HepG2 (cell line): ENCODE data around the gene SLC29A1. TPM values are rescaled to one million over a fixed set of nuclear protein-coding genes. Genes with fewer than 3 reads are reported as not detected.

Experiments used
- ATAC-seq: fragments of 200-7000 bp; cut with Tn5 transposase; 3 replicates; pipeline ENCODE4 v1.9.1; 2020; ENCODE audit warnings: mild to moderate bottlenecking, moderate library complexity
- BruUV-seq: library from RNA; stranded (reverse); fragments of 400-500 nt; replicated peaks from 2 replicates; lab custom pipeline; 2021; lab: Mats Ljungman, UMichigan
- CTCF ChIA-PET: fragments of 300-600 bp; formaldehyde crosslinking; extraction: SDS; loops from one replicate; lab custom pipeline; 2021; ENCODE audit warnings: low total read pairs, inconsistent platforms, low intra/inter-chr PET ratio; lab: Yijun Ruan, JAX
- POLR2A ChIA-PET: fragments of 350-600 bp; sonication (Branson Sonifier 250); formaldehyde crosslinking; loops from one replicate; lab custom pipeline; 2020; ENCODE audit warnings: antibody characterized with exemption, inconsistent platforms; lab: Yijun Ruan, JAX
- DNase-seq: peaks from one replicate; pipeline ENCODE4 v3.0.0-alpha.2; 2015; ENCODE audit warnings: low spot score
- FAIRE-seq: peaks from 3 replicates; lab custom pipeline; 2011; peaks lifted over from hg19 to GRCh38; lab: Jason Lieb, UNC
- H2AFZ ChIP-seq: one replicate; pipeline ENCODE4 v1.6.1; 2011; ENCODE audit warnings: low read length, inconsistent platforms
- H3K27ac ChIP-seq: fragments of 300-600 bp; 3 replicates; pipeline ENCODE4 v1.8.0; 2011; ENCODE audit warnings: mixed run types, mild to moderate bottlenecking, mixed read lengths, low read length, inconsistent platforms; ENCODE audit not compliant: insufficient read depth; ENCODE audit errors: extremely low read length
- H3K27me3 ChIP-seq, 2 experiments: fragments of 200-600 bp in 1 of 2; 2 replicates in 1 of 2; 3 replicates in 1 of 2; pipeline versions ENCODE4 v1.6.0 to v1.8.0; 2011; ENCODE audit warnings: low read length in 2 of 2, mild to moderate bottlenecking in 2 of 2, moderate library complexity in 2 of 2, inconsistent platforms in 1 of 2; ENCODE audit not compliant: insufficient read depth in 2 of 2, control insufficient read depth in 1 of 2
- H3K36me3 ChIP-seq, 2 experiments: fragments of 200-600 bp in 1 of 2; replicated peaks in 1 of 2; 2 replicates in 1 of 2; 3 replicates in 1 of 2; pipeline versions ENCODE4 v1.5.1 to v1.8.0; 2011; ENCODE audit warnings: low read length in 2 of 2, inconsistent platforms in 1 of 2; ENCODE audit not compliant: insufficient read depth in 2 of 2, control insufficient read depth in 1 of 2
- H3K4me1 ChIP-seq: 2 replicates; pipeline ENCODE4 v1.5.1; 2012; ENCODE audit warnings: low read length, inconsistent platforms; ENCODE audit not compliant: insufficient read depth
- H3K4me2 ChIP-seq: 2 replicates; pipeline ENCODE4 v1.6.0; 2011; ENCODE audit warnings: low read depth, low read length, inconsistent platforms
- H3K4me3 ChIP-seq, 3 experiments: fragments of 200-600 bp in 1 of 3; sonication (generic), shearing (Covaris generic) in 1 of 3; replicated peaks in 1 of 3; 2 replicates each; pipeline ENCODE4 v1.5.1; 2011 to 2016; ENCODE audit warnings: low read length in 3 of 3, inconsistent platforms in 2 of 3, low read depth in 2 of 3, mild to moderate bottlenecking in 2 of 3, control low read depth in 1 of 3, mixed read lengths in 1 of 3; ENCODE audit not compliant: insufficient read depth in 1 of 3
- H3K79me2 ChIP-seq: one replicate; pipeline ENCODE4 v1.6.1; 2011; ENCODE audit warnings: low read length, inconsistent platforms; ENCODE audit not compliant: insufficient read depth
- H3K9ac ChIP-seq: 2 replicates; pipeline ENCODE4 v1.6.0; 2011; ENCODE audit warnings: mild to moderate bottlenecking, low read depth, low read length, inconsistent platforms; ENCODE audit not compliant: insufficient read depth
- H3K9me3 ChIP-seq: 2 replicates; pipeline ENCODE4 v1.5.1; 2012; ENCODE audit warnings: mild to moderate bottlenecking, low read length
- H4K20me1 ChIP-seq: 2 replicates; pipeline ENCODE4 v1.6.0; 2011; ENCODE audit warnings: inconsistent platforms, mild to moderate bottlenecking, low read length, moderate library complexity; ENCODE audit not compliant: insufficient read depth
- BCL6 ChIP-seq: IDR thresholded peaks from 2 replicates; pipeline ENCODE4 v1.6.1; 2016; ENCODE audit warnings: missing genetic modification reagents, missing compliant biosample characterization
- DNMT1 ChIP-seq: sonication (generic); formaldehyde crosslinking; IDR thresholded peaks from 2 replicates; pipeline ENCODE4 v1.5.1; 2020; ENCODE audit warnings: mild to moderate bottlenecking, missing genetic modification reagents
- HNF4G ChIP-seq, 2 experiments: sonication (generic) in 1 of 2; formaldehyde crosslinking in 1 of 2; IDR thresholded peaks; 2 replicates each; pipeline versions ENCODE4 v1.4.0 to v1.6.1; 2011 to 2020; ENCODE audit warnings: borderline replicate concordance in 2 of 2, low read depth in 2 of 2, mild to moderate bottlenecking in 2 of 2, low read length in 1 of 2, missing genetic modification reagents in 1 of 2, moderate library complexity in 1 of 2
- SETDB1 ChIP-seq: sonication (generic); formaldehyde crosslinking; IDR thresholded peaks from 2 replicates; pipeline ENCODE4 v1.5.1; 2020; ENCODE audit warnings: missing genetic modification reagents, mild to moderate bottlenecking, borderline replicate concordance
- ZNF367 ChIP-seq: sonication (generic); formaldehyde crosslinking; IDR thresholded peaks from 2 replicates; pipeline ENCODE4 v1.4.0; 2020; ENCODE audit warnings: missing genetic modification reagents, borderline replicate concordance
- ZNF430 ChIP-seq: sonication (generic); formaldehyde crosslinking; IDR thresholded peaks from 2 replicates; pipeline ENCODE4 v1.9.0; 2021; ENCODE audit warnings: mild to moderate bottlenecking, missing genetic modification reagents
- ZNF510 ChIP-seq: sonication (generic); formaldehyde crosslinking; IDR thresholded peaks from 2 replicates; pipeline ENCODE4 v1.4.0; 2020; ENCODE audit warnings: low read depth, mild to moderate bottlenecking, missing genetic modification reagents
- ZNF776 ChIP-seq: sonication (generic); formaldehyde crosslinking; IDR thresholded peaks from 2 replicates; pipeline ENCODE4 v1.4.0; 2020; ENCODE audit warnings: mild to moderate bottlenecking, missing genetic modification reagents
- WGBS: methylation state at CpG from one replicate; pipeline ENCODE4 v1.1.6; 2017; ENCODE audit warnings: low lambda C conversion rate; 5-methylcytosine and 5-hydroxymethylcytosine counted together
- in situ Hi-C: cut with HindIII; loops from 2 replicates; pipeline ENCODE4 v1.10.0; 2017; ENCODE audit warnings: low pct_unique_long_range_greater_than_20kb; ENCODE audit not compliant: extremely low pct_ligation_motif_present
- intact Hi-C: fragments of 100-400 bp; cut with micrococcal nuclease; formaldehyde crosslinking; loops from one replicate; pipeline ENCODE4 v1.10.0; 2022; ENCODE audit not compliant: unreplicated experiment
- polyA plus RNA-seq, 8 experiments: library from polyadenylated mRNA; depleted of rRNA in 3 of 8; stranded (reverse) in 7 of 8; unstranded in 1 of 8; fragments of >200 nt; fragmentation: Illumina TruSeq in 4 of 8; extraction: Trizol in 4 of 8; gene quantifications; 2 replicates each; pipeline versions ENCODE4 v1.2.1 to v1.2.3, GENCODE V29; 2011 to 2016; ENCODE audit warnings: low read depth in 4 of 8, missing spikeins in 1 of 8, mixed read lengths in 1 of 8; ENCODE audit not compliant: insufficient read depth in 1 of 8
- total RNA-seq, 5 experiments: library from RNA; depleted of rRNA; stranded (reverse); fragments of >200 nt; fragmentation: Illumina TruSeq; extraction: Trizol; gene quantifications; 2 replicates each; pipeline ENCODE4 v1.2.3, GENCODE V29; 2016; ENCODE audit warnings: low read depth in 1 of 5
- TF ChIP-seq, protein P1 (sequence below): sonication (generic); formaldehyde crosslinking; IDR thresholded peaks from 2 replicates; pipeline ENCODE4 v1.4.0; 2020; ENCODE audit warnings: missing genetic modification reagents, borderline replicate concordance
- TF ChIP-seq, protein P2 (sequence below), 2 experiments: sonication (generic) in 1 of 2; formaldehyde crosslinking in 1 of 2; IDR thresholded peaks; 2 replicates each; pipeline versions ENCODE4 v1.4.0 to v1.6.1; 2016 to 2020; ENCODE audit warnings: borderline replicate concordance in 1 of 2, low read depth in 1 of 2, mild to moderate bottlenecking in 1 of 2, missing genetic modification reagents in 1 of 2

The SLC29A1 gene
- total and polyA plus RNA-seq, 2 of the 13 experiments (the other 11 are each of a cell fraction or from before 2014, with no cell fraction given): 43.2 to 106 TPM

- TF ChIP-seq, protein P1, sequence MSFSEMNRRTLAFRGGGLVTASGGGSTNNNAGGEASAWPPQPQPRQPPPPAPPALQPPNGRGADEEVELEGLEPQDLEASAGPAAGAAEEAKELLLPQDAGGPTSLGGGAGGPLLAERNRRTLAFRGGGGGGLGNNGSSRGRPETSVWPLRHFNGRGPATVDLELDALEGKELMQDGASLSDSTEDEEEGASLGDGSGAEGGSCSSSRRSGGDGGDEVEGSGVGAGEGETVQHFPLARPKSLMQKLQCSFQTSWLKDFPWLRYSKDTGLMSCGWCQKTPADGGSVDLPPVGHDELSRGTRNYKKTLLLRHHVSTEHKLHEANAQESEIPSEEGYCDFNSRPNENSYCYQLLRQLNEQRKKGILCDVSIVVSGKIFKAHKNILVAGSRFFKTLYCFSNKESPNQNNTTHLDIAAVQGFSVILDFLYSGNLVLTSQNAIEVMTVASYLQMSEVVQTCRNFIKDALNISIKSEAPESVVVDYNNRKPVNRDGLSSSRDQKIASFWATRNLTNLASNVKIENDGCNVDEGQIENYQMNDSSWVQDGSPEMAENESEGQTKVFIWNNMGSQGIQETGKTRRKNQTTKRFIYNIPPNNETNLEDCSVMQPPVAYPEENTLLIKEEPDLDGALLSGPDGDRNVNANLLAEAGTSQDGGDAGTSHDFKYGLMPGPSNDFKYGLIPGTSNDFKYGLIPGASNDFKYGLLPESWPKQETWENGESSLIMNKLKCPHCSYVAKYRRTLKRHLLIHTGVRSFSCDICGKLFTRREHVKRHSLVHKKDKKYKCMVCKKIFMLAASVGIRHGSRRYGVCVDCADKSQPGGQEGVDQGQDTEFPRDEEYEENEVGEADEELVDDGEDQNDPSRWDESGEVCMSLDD: no peak
- no peak for TF ChIP-seq ZNF510 (CRISPR knock-in tag)
Observed at GRCh38 chr6:44233567-44234100, 10.2 kb downstream of the SLC29A1 start (continued).

- Histone ChIP-seq H4K20me1 (no peaks in the 10 kb centered on the region), H3K27me3 (no peaks in the 10 kb centered on the region), H3K9me3 (no peaks in the 10 kb centered on the region), H3K79me2 (no peaks in the 10 kb centered on the region), H3K4me3 (no peak overlapping the region), H3K4me2 (no peak overlapping the region), H3K36me3 (peaks cover 9 to 21% of the 10 kb centered on the region in 2 experiments), H3K4me1 (peaks cover 53% of the 10 kb centered on the region), H2AFZ (no peak overlapping the region), H3K9ac (no peak overlapping the region), H3K27ac (no peak overlapping the region)
- intact Hi-C loops (loop anchor here (1.0 to 5.0 kb wide), 4 partner anchors 13 to 138 kb away; no protein-coding TSS in a partner anchor), in situ Hi-C loops (loop anchor here (5.0 kb wide), 1 partner anchor 132 kb away; no protein-coding TSS in a partner anchor)
- ChIA-PET CTCF (interaction anchor here (1.1 to 5.3 kb wide), 5 partner anchors 12 to 139 kb away, joined by 4 to 38 read pairs (median 18); partner anchors contain the start of gene SLC29A1), POLR2A (interaction anchor here (3.2 to 3.7 kb wide), 2 partner anchors 11 to 12 kb away, joined by 20 to 48 read pairs; partner anchors contain the start of genes HSP90AB1 and SLC29A1)
- no TSS peak for BruUV-seq
- peak; percentile 51 for ATAC-seq
- WGBS: 72% methylated on average over 5 of the region's 5 CpGs
- peak; percentile 78 for DNase-seq
- peak; percentile 98 for FAIRE-seq
- peak; percentile 77 for TF ChIP-seq HNF4G (IDR thresholded peaks at IDR 0.05; ENCODE audit: borderline replicate concordance, low read depth, low read length)
- peak; percentile 85 for TF ChIP-seq HNF4G (CRISPR knock-in tag; IDR thresholded peaks at IDR 0.05; ENCODE audit: borderline replicate concordance, low read depth)
- no peak for TF ChIP-seq ZNF776
- TF ChIP-seq, protein P2, sequence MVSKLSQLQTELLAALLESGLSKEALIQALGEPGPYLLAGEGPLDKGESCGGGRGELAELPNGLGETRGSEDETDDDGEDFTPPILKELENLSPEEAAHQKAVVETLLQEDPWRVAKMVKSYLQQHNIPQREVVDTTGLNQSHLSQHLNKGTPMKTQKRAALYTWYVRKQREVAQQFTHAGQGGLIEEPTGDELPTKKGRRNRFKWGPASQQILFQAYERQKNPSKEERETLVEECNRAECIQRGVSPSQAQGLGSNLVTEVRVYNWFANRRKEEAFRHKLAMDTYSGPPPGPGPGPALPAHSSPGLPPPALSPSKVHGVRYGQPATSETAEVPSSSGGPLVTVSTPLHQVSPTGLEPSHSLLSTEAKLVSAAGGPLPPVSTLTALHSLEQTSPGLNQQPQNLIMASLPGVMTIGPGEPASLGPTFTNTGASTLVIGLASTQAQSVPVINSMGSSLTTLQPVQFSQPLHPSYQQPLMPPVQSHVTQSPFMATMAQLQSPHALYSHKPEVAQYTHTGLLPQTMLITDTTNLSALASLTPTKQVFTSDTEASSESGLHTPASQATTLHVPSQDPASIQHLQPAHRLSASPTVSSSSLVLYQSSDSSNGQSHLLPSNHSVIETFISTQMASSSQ (IDR thresholded peaks at IDR 0.05; ENCODE audit: low read depth): no peak
- TF ChIP-seq, protein P2 (CRISPR knock-in tag; IDR thresholded peaks at IDR 0.05; ENCODE audit: borderline replicate concordance): no peak
- no peak for TF ChIP-seq ZNF510 (CRISPR knock-in tag)
- no peak for TF ChIP-seq ZNF430
- TF ChIP-seq BCL6: 0 out of 2 replicates have a peak, but pooled peaks have one; percentile 25
- TF ChIP-seq SETDB1 (CRISPR knock-in tag): no peak
- no peak for TF ChIP-seq DNMT1 (CRISPR knock-in tag)
- no peak for TF ChIP-seq ZNF367 (CRISPR knock-in tag)
Observed at GRCh38 chr6:44234101-44235025, 11.0 kb downstream of the SLC29A1 start.
